HCT116 (cell line): ENCODE measurements around the gene C17orf67. TPM values are rescaled to one million over a fixed set of nuclear protein-coding genes. Genes with fewer than 3 reads are reported as not detected.

Experiments
- ATAC-seq: fragments of 200-7000 bp; cut with Tn5 transposase; 2 replicates; pipeline ENCODE4 v1.9.1; 2020; ENCODE audit warnings: mild to moderate bottlenecking, moderate library complexity
- BruUV-seq: library from RNA; stranded (reverse); fragments of 400-500 nt; replicated peaks from 2 replicates; lab custom pipeline; 2021; lab: Mats Ljungman, UMichigan
- CTCF ChIA-PET: fragments of 300-600 bp; sonication (Branson Sonifier 250); formaldehyde crosslinking; loops from one replicate; lab custom pipeline; 2021; ENCODE audit warnings: antibody characterized with exemption; lab: Charles Lee
- POLR2A ChIA-PET: fragments of 300-600, 350-600 bp; sonication (Branson Sonifier 250); formaldehyde crosslinking; loops from one replicate; lab custom pipeline; 2021; ENCODE audit warnings: antibody characterized with exemption; lab: Charles Lee
- RAD21 ChIA-PET, 2 experiments: fragments of 300-600 bp; sonication (Branson Sonifier 250); formaldehyde crosslinking; loops; one replicate each; lab custom pipeline; 2023; ENCODE audit warnings: low total read pairs in 2 of 2; ENCODE audit not compliant: uncharacterized antibody in 2 of 2, unreplicated experiment in 2 of 2, low non-redundant PET in 1 of 2; lab: Charles Lee
- DNase-seq: peaks from one replicate; pipeline ENCODE4 v3.0.0-alpha.2; 2010; ENCODE audit warnings: low read depth, low spot score
- H2AFZ ChIP-seq: fragments of 200-600 bp; shearing (Covaris generic), sonication (generic); 2 replicates; pipeline ENCODE4 v1.6.1; 2017; ENCODE audit warnings: low read depth, mixed run types, mixed read lengths, antibody characterized with exemption, low read length; ENCODE audit not compliant: poor library complexity, severe bottlenecking
- H3K27ac ChIP-seq: 2 replicates; pipeline ENCODE4 v1.5.1; 2012; ENCODE audit warnings: low read depth, low read length
- H3K27me3 ChIP-seq: fragments of 200-600 bp; sonication (generic); 2 replicates; pipeline ENCODE4 v1.6.1; 2016; ENCODE audit warnings: mixed run types, low read length, mixed read lengths; ENCODE audit not compliant: insufficient read depth
- H3K36me3 ChIP-seq, 2 experiments: fragments of 200-500 bp in 1 of 2; fragments of 200-600 bp in 1 of 2; sonication (Bioruptor generic) in 1 of 2; sonication (generic) in 1 of 2; 2 replicates each; pipeline versions ENCODE4 v1.5.1 to v1.6.1; 2014 to 2016; ENCODE audit warnings: low read length in 2 of 2, inconsistent platforms in 1 of 2, mixed read lengths in 1 of 2, mixed run types in 1 of 2; ENCODE audit not compliant: insufficient read depth in 2 of 2, control insufficient read depth in 1 of 2
- H3K4me1 ChIP-seq, 2 experiments: fragments of 200-600 bp in 1 of 2; sonication (generic) in 1 of 2; 2 replicates each; pipeline versions ENCODE4 v1.5.1 to v1.6.1; 2012 to 2017; ENCODE audit warnings: low read length in 2 of 2, inconsistent platforms in 1 of 2, mild to moderate bottlenecking in 1 of 2, mixed read lengths in 1 of 2, mixed run types in 1 of 2, moderate library complexity in 1 of 2; ENCODE audit not compliant: insufficient read depth in 2 of 2, control insufficient read depth in 1 of 2
- H3K4me2 ChIP-seq: fragments of 200-600 bp; sonication (generic); 2 replicates; pipeline ENCODE4 v1.6.1; 2017; ENCODE audit warnings: mixed run types, low read length, mixed read lengths
- H3K4me3 ChIP-seq, 2 experiments: fragments of 200-600 bp in 1 of 2; sonication (generic) in 1 of 2; replicated peaks in 1 of 2; 2 replicates each; pipeline ENCODE4 v1.5.1; 2011 to 2016; ENCODE audit warnings: low read length in 2 of 2, control low read depth in 1 of 2, low read depth in 1 of 2, mild to moderate bottlenecking in 1 of 2, mixed read lengths in 1 of 2, mixed run types in 1 of 2
- H3K79me2 ChIP-seq: fragments of 200-600 bp; sonication (generic); 2 replicates; pipeline ENCODE4 v1.6.1; 2017; ENCODE audit warnings: mild to moderate bottlenecking, mixed run types, low read length, moderate library complexity, mixed read lengths; ENCODE audit not compliant: insufficient read depth
- H3K9ac ChIP-seq: fragments of 200-600 bp; sonication (generic); 2 replicates; pipeline ENCODE4 v1.6.1; 2016; ENCODE audit warnings: low read length, mixed read lengths
- H3K9me2 ChIP-seq: fragments of 200-600 bp; sonication (generic), shearing (Covaris generic); 2 replicates; pipeline ENCODE4 v1.6.1; 2017; ENCODE audit warnings: mixed run types, mild to moderate bottlenecking, moderate library complexity; ENCODE audit not compliant: insufficient read depth
- H3K9me3 ChIP-seq, 2 experiments: fragments of 200-500 bp in 1 of 2; fragments of 200-600 bp in 1 of 2; sonication (Bioruptor generic) in 1 of 2; sonication (generic) in 1 of 2; 2 replicates each; pipeline ENCODE4 v1.6.1; 2014 to 2017; ENCODE audit warnings: low read length in 2 of 2, mixed read lengths in 2 of 2, inconsistent platforms in 1 of 2, low read depth in 1 of 2, mild to moderate bottlenecking in 1 of 2, mixed run types in 1 of 2, moderate library complexity in 1 of 2; ENCODE audit not compliant: control insufficient read depth in 1 of 2, insufficient read depth in 1 of 2
- H4K20me1 ChIP-seq: fragments of 200-600 bp; sonication (generic), shearing (Covaris generic); 2 replicates; pipeline ENCODE4 v1.6.1; 2017; ENCODE audit warnings: mixed run types, mild to moderate bottlenecking, moderate library complexity; ENCODE audit not compliant: insufficient read depth
- CBX3 ChIP-seq: IDR thresholded peaks from 2 replicates; pipeline ENCODE4 v1.6.1; 2012; ENCODE audit warnings: low read depth
- EGR1 ChIP-seq: IDR thresholded peaks from 2 replicates; pipeline ENCODE4 v1.6.1; 2012; ENCODE audit warnings: low read depth
- ELF1 ChIP-seq: IDR thresholded peaks from 2 replicates; pipeline ENCODE4 v1.6.1; 2012; ENCODE audit warnings: low read depth, borderline replicate concordance
- EZH2 ChIP-seq: fragments of 200-600 bp; sonication (generic); IDR thresholded peaks from 2 replicates; pipeline ENCODE4 v1.6.1; 2017; ENCODE audit warnings: antibody characterized with exemption, mixed run types
- JUND ChIP-seq: IDR thresholded peaks from 2 replicates; pipeline ENCODE4 v1.6.1; 2012
- POLR2AphosphoS5 ChIP-seq: IDR thresholded peaks from 2 replicates; pipeline ENCODE4 v1.6.1; 2011; ENCODE audit warnings: mild to moderate bottlenecking, low read depth, low read length, moderate library complexity
- SIN3A ChIP-seq: IDR thresholded peaks from 2 replicates; pipeline ENCODE4 v1.6.1; 2012; ENCODE audit warnings: low read depth
- TCF7L2 ChIP-seq: IDR thresholded peaks from 2 replicates; pipeline ENCODE4 v1.7.0; 2011; ENCODE audit warnings: borderline replicate concordance, inconsistent platforms; ENCODE audit not compliant: insufficient read depth, insufficient read length; ENCODE audit errors: extremely low read depth
- ZNF274 ChIP-seq: fragments of 200-500 bp; sonication (Bioruptor generic); IDR thresholded peaks from 2 replicates; pipeline ENCODE4 v1.6.1; 2014; ENCODE audit warnings: mild to moderate bottlenecking, low read depth, low read length, inconsistent platforms
- intact Hi-C: fragments of 100-400 bp; cut with micrococcal nuclease; formaldehyde crosslinking; loops from 2 replicates; pipeline ENCODE4 v1.10.0; 2022
- total RNA-seq: library from RNA; stranded (reverse); gene quantifications from one replicate; pipeline ENCODE4 v1.2.1, GENCODE V29; 2021; ENCODE audit not compliant: unreplicated experiment
- TF ChIP-seq, protein P1 (sequence below), 3 experiments: fragments of 200-600 bp in 1 of 3; sonication (generic) in 1 of 3; IDR thresholded peaks in 2 of 3; conservative IDR thresholded peaks in 1 of 3; 2 replicates each; pipeline ENCODE4 v1.5.1; 2012 to 2017; ENCODE audit warnings: low read depth in 2 of 3, low read length in 2 of 3, antibody characterized with exemption in 1 of 3, borderline replicate concordance in 1 of 3, control low read depth in 1 of 3, mild to moderate bottlenecking in 1 of 3, mixed read lengths in 1 of 3, mixed run types in 1 of 3, moderate library complexity in 1 of 3; ENCODE audit not compliant: insufficient read depth in 1 of 3
- TF ChIP-seq, protein P2 (sequence below): IDR thresholded peaks from 2 replicates; pipeline ENCODE4 v1.6.1; 2011; ENCODE audit warnings: mild to moderate bottlenecking, low read length, moderate library complexity; ENCODE audit not compliant: insufficient replicate concordance; ENCODE audit errors: extremely low read depth
- TF ChIP-seq, protein P3 (sequence below): IDR thresholded peaks from 2 replicates; pipeline ENCODE4 v1.6.1; 2012; ENCODE audit warnings: low read depth
- TF ChIP-seq, protein P4 (sequence below): IDR thresholded peaks from 2 replicates; pipeline ENCODE4 v1.6.1; 2012

The C17orf67 gene
- total RNA-seq, 1 experiment from 2014 or later, result 0.84 TPM

DNA sequence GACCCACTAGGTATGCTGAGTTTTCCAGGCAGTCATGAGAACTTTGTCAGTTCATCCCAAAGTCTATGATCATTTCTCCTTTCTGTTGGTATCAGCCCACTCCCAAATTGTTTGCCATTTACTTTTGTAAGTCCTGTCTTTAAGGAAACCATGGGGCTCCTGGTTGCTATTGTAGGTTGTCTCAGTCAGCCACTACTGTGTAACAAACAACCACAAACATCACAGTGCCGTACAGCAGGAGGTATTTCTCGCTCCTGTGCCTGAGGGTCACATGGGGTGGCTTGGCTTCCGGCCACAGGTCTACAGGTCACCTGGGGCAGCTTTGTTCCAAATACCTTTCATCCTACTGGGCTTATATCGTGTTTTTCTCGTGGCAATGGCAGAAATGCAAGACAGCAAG is 71.6 kb downstream of the C17orf67 start:
- H4K20me1 ChIP-seq, result no peaks in the 10 kb centered on the region

More for the DNA sequence above, 71.6 kb downstream of the C17orf67 start:
- TF ChIP-seq POLR2AphosphoS5 (no peak), JUND (no peak), SIN3A (no peak), ZNF274 (no peak), EGR1 (no peak), CBX3 (no peak), TCF7L2 (no peak), ELF1 (no peak), EZH2 (no peak)
- TF ChIP-seq, protein P1, sequence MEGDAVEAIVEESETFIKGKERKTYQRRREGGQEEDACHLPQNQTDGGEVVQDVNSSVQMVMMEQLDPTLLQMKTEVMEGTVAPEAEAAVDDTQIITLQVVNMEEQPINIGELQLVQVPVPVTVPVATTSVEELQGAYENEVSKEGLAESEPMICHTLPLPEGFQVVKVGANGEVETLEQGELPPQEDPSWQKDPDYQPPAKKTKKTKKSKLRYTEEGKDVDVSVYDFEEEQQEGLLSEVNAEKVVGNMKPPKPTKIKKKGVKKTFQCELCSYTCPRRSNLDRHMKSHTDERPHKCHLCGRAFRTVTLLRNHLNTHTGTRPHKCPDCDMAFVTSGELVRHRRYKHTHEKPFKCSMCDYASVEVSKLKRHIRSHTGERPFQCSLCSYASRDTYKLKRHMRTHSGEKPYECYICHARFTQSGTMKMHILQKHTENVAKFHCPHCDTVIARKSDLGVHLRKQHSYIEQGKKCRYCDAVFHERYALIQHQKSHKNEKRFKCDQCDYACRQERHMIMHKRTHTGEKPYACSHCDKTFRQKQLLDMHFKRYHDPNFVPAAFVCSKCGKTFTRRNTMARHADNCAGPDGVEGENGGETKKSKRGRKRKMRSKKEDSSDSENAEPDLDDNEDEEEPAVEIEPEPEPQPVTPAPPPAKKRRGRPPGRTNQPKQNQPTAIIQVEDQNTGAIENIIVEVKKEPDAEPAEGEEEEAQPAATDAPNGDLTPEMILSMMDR (IDR thresholded peaks at IDR 0.05 in 2 of 3, conservative IDR thresholded peaks at IDR 0.05 in 1 of 3; ENCODE audit: borderline replicate concordance in 1 of 3, insufficient read depth in 1 of 3, low read depth in 2 of 3, low read length in 2 of 3), result no peak
- TF ChIP-seq, protein P2, sequence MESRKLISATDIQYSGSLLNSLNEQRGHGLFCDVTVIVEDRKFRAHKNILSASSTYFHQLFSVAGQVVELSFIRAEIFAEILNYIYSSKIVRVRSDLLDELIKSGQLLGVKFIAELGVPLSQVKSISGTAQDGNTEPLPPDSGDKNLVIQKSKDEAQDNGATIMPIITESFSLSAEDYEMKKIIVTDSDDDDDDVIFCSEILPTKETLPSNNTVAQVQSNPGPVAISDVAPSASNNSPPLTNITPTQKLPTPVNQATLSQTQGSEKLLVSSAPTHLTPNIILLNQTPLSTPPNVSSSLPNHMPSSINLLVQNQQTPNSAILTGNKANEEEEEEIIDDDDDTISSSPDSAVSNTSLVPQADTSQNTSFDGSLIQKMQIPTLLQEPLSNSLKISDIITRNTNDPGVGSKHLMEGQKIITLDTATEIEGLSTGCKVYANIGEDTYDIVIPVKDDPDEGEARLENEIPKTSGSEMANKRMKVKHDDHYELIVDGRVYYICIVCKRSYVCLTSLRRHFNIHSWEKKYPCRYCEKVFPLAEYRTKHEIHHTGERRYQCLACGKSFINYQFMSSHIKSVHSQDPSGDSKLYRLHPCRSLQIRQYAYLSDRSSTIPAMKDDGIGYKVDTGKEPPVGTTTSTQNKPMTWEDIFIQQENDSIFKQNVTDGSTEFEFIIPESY, result no peak
- TF ChIP-seq, protein P3, sequence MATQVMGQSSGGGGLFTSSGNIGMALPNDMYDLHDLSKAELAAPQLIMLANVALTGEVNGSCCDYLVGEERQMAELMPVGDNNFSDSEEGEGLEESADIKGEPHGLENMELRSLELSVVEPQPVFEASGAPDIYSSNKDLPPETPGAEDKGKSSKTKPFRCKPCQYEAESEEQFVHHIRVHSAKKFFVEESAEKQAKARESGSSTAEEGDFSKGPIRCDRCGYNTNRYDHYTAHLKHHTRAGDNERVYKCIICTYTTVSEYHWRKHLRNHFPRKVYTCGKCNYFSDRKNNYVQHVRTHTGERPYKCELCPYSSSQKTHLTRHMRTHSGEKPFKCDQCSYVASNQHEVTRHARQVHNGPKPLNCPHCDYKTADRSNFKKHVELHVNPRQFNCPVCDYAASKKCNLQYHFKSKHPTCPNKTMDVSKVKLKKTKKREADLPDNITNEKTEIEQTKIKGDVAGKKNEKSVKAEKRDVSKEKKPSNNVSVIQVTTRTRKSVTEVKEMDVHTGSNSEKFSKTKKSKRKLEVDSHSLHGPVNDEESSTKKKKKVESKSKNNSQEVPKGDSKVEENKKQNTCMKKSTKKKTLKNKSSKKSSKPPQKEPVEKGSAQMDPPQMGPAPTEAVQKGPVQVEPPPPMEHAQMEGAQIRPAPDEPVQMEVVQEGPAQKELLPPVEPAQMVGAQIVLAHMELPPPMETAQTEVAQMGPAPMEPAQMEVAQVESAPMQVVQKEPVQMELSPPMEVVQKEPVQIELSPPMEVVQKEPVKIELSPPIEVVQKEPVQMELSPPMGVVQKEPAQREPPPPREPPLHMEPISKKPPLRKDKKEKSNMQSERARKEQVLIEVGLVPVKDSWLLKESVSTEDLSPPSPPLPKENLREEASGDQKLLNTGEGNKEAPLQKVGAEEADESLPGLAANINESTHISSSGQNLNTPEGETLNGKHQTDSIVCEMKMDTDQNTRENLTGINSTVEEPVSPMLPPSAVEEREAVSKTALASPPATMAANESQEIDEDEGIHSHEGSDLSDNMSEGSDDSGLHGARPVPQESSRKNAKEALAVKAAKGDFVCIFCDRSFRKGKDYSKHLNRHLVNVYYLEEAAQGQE, result no peak
- TF ChIP-seq, protein P4, sequence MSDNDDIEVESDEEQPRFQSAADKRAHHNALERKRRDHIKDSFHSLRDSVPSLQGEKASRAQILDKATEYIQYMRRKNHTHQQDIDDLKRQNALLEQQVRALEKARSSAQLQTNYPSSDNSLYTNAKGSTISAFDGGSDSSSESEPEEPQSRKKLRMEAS, result no peak
- TF ChIP-seq, all 23 proteins: peak for 0
- POLR2A ChIA-PET, result no interaction called here
- Histone ChIP-seq H3K9me3 (no peaks in the 10 kb centered on the region; a peak in 1 of 4 replicates), H3K4me3 (no peak overlapping the region), H3K9ac (no peak overlapping the region), H3K27me3 (peaks cover 15% of the 10 kb centered on the region; the same call in 1 of the 2 replicates), H2AFZ (no peak overlapping the region), H3K79me2 (no peaks in the 10 kb centered on the region), H3K27ac (no peak overlapping the region), H3K4me1 (no peaks in the 10 kb centered on the region), H3K9me2 (no peaks in the 10 kb centered on the region), H3K4me2 (no peak overlapping the region), H3K36me3 (no peaks in the 10 kb centered on the region)
- RAD21 ChIA-PET, result no interaction called here
- DNase-seq, result no peak
- BruUV-seq, result no TSS peak
- no peak for ATAC-seq
- intact Hi-C loops, result no loop called here
- CTCF ChIA-PET, result no interaction called here
